BJ (cell line): ENCODE data around the gene ATP8A2. TPM values are rescaled to one million over a fixed set of nuclear protein-coding genes. Genes with fewer than 3 reads are reported as not detected.
"Not testable (repeated sequence)": the region's sequence is repeated elsewhere in the genome, so short reads cannot be mapped to it uniquely, and the experiment has no call there.

ENCODE experiments used
- CTCF ChIA-PET: fragments of 350-600 bp; formaldehyde crosslinking; extraction: SDS; loops from one replicate; lab custom pipeline; 2021; ENCODE audit warnings: antibody characterized with exemption, inconsistent platforms; lab: Yijun Ruan, JAX
- POLR2A ChIA-PET: fragments of 300-600 bp; sonication (Branson Sonifier 250); formaldehyde crosslinking; extraction: SDS; loops from one replicate; lab custom pipeline; 2021; ENCODE audit warnings: antibody characterized with exemption; lab: Charles Lee
- DNase-seq: peaks from one replicate; pipeline ENCODE4 v3.0.0-alpha.2; 2011; ENCODE audit warnings: low read depth
- H3K27me3 ChIP-seq: 2 replicates; pipeline ENCODE4 v1.6.0; 2011; ENCODE audit warnings: low read length; ENCODE audit not compliant: control insufficient read depth, insufficient read depth
- H3K36me3 ChIP-seq: 2 replicates; pipeline ENCODE4 v1.5.1; 2011; ENCODE audit warnings: low read length; ENCODE audit not compliant: control insufficient read depth, insufficient read depth
- H3K4me3 ChIP-seq: 2 replicates; pipeline ENCODE4 v1.5.1; 2011; ENCODE audit warnings: low read depth, mild to moderate bottlenecking, control low read depth, low read length
- CTCF ChIP-seq: IDR thresholded peaks from 2 replicates; pipeline ENCODE4 v1.5.1; 2011; ENCODE audit warnings: low read depth, mild to moderate bottlenecking, control low read depth, inconsistent platforms, low read length, moderate library complexity; ENCODE audit not compliant: insufficient read depth
- polyA plus RNA-seq: library from polyadenylated mRNA; depleted of rRNA; stranded (reverse); fragments of >200 nt; gene quantifications from 2 replicates; pipeline ENCODE4 v1.2.3, GENCODE V29; 2011; rRNA removed
- small RNA-seq: library from RNA; depleted of rRNA; stranded (forward); fragments of <200 nt; gene quantifications from one replicate; pipeline ENCODE3, GENCODE V24; 2012; ENCODE audit warnings: low replicate concordance, low read depth; ENCODE audit not compliant: insufficient read length

ATP8A2 gene
- polyA plus RNA-seq, 1 experiment: 0.02 TPM

- no peak for DNase-seq
- ChIA-PET CTCF (interaction anchor here (0.7 to 2.4 kb wide), 2 partner anchors 233 to 493 kb away, joined by 3 to 18 read pairs; no protein-coding TSS in a partner anchor), POLR2A (no interaction called here)
- H3K4me3 ChIP-seq: no peak overlapping the region
- no peak for TF ChIP-seq CTCF
- H3K27me3 ChIP-seq: no peaks in the 10 kb centered on the region
- H3K36me3 ChIP-seq: no peaks in the 10 kb centered on the region
Measured at GRCh38 chr13:26067601-26068000, 695.8 kb downstream of the ATP8A2 start.

GRCh38 chr13:26068372-26068771, 696.6 kb downstream of the ATP8A2 start:
- H3K36me3 ChIP-seq, H3K4me3 ChIP-seq, POLR2A ChIA-PET, DNase-seq, H3K27me3 ChIP-seq: not testable (repeated sequence)
- CTCF ChIA-PET: interaction anchor here (0.7 to 2.4 kb wide), 2 partner anchors 233 to 494 kb away, joined by 3 to 18 read pairs; no protein-coding TSS in a partner anchor

GRCh38 chr13:26069642-26070041, 697.9 kb downstream of the ATP8A2 start:
- H3K36me3 ChIP-seq, H3K4me3 ChIP-seq, CTCF ChIA-PET, DNase-seq, POLR2A ChIA-PET, H3K27me3 ChIP-seq: not testable (repeated sequence)

- Histone ChIP-seq H3K4me3 (no peak overlapping the region), H3K27me3 (no peaks in the 10 kb centered on the region), H3K36me3 (no peaks in the 10 kb centered on the region)
- POLR2A ChIA-PET: no interaction called here
- DNase-seq: no peak
- no peak for TF ChIP-seq CTCF
- CTCF ChIA-PET: interaction anchor here (0.8 to 2.9 kb wide), 3 partner anchors 10 to 497 kb away, joined by 3 to 12 read pairs (median 3); no protein-coding TSS in a partner anchor
Measured at GRCh38 chr13:26071691-26072090, 699.9 kb downstream of the ATP8A2 start.

- H3K4me3 ChIP-seq, DNase-seq, H3K27me3 ChIP-seq, POLR2A ChIA-PET, H3K36me3 ChIP-seq: not testable (repeated sequence)
- CTCF ChIA-PET: interaction anchor here (1.4 to 2.9 kb wide), 2 partner anchors 12 to 498 kb away, joined by 3 to 12 read pairs; no protein-coding TSS in a partner anchor
Measured at GRCh38 chr13:26072335-26072734, 700.6 kb downstream of the ATP8A2 start.

GRCh38 chr13:26074706-26075105, 702.9 kb downstream of the ATP8A2 start:
- H3K27me3 ChIP-seq: no peaks in the 10 kb centered on the region
- DNase-seq: peak; percentile 9
- no peaks in the 10 kb centered on the region for H3K36me3 ChIP-seq
- no peak overlapping the region for H3K4me3 ChIP-seq
- POLR2A ChIA-PET: no interaction called here
- CTCF ChIA-PET: interaction anchor here (0.6 to 3.7 kb wide), 2 partner anchors 9 to 500 kb away, joined by 3 to 19 read pairs; no protein-coding TSS in a partner anchor
- TF ChIP-seq CTCF: no peak

Small RNA genes within 50 kb of the gene (small RNA-seq; reads per million reads assigned to genes)
- gene RN7SL741P (not detected), gene RNU6-78P (not detected), gene RNY1P3 (not detected)

Other genes with a start within 250 kb of the ATP8A2 start
- not detected in 2 replicates for gene AMER2, start 199.7 kb upstream of the ATP8A2 start, polyA plus RNA-seq
- 10.5 and 20.8 TPM in 2 replicates for gene MTMR6, start 84.5 kb upstream of the ATP8A2 start, polyA plus RNA-seq
- gene NUP58, start 70.3 kb upstream of the ATP8A2 start, polyA plus RNA-seq: 20.4 and 38.9 TPM in 2 replicates